Mammary epithelial cell (primary cell): ENCODE measurements around the gene PAQR6.
"Not testable (repeated sequence)": the region's sequence is repeated elsewhere in the genome, so short reads cannot be mapped to it uniquely, and the experiment has no call there.

ENCODE experiments used
- EZH2 ChIP-seq: IDR thresholded peaks from 2 replicates; pipeline ENCODE4 v1.6.1; 2012; ENCODE audit warnings: low read length, inconsistent platforms, borderline replicate concordance
- TF ChIP-seq, protein P1 (sequence below), 2 donors: IDR thresholded peaks in 1 of 2; conservative IDR thresholded peaks in 1 of 2; 2 replicates each; pipeline ENCODE4 v1.5.1; 2011 to 2012; ENCODE audit warnings: inconsistent platforms in 2 of 2, low read length in 2 of 2, mild to moderate bottlenecking in 2 of 2, control low read depth in 1 of 2, low read depth in 1 of 2; ENCODE audit not compliant: insufficient read depth in 1 of 2; ENCODE audit errors: extremely low read depth in 1 of 2

DNA sequence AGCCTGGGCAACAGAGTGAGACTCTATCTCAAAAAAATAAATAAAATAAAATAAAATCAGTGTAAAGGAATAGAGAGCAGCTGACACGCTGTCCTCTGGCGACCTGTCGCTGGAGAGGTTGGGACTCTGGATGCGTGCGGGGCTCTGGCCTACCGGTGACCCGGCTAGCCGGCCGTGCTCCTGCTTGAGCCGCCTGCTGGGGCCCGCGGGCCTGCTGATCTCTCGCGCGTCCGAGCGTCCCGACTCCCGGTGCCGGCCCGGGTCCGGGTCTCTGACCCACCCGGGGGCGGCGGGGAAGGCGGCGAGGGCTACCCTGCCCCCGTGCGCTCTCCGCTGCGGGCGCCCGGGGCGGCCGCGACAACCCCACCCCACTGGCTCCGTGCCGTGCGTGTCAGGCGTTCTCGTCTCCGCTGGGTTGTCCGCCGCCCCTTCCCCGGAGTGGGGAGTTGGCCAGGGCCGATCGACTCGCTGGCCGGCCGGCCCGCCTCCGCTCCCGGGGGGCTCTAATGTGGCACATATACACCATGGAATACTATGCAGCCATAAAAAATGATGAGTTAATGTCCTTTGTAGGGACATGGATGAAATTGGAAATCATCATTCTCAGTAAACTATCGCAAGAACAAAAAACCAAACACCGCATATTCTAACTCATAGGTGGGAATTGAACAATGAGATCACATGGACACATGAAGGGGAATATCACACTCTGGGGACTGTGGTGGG is 31.3 kb downstream of the PAQR6 start:
- TF ChIP-seq, protein P1, sequence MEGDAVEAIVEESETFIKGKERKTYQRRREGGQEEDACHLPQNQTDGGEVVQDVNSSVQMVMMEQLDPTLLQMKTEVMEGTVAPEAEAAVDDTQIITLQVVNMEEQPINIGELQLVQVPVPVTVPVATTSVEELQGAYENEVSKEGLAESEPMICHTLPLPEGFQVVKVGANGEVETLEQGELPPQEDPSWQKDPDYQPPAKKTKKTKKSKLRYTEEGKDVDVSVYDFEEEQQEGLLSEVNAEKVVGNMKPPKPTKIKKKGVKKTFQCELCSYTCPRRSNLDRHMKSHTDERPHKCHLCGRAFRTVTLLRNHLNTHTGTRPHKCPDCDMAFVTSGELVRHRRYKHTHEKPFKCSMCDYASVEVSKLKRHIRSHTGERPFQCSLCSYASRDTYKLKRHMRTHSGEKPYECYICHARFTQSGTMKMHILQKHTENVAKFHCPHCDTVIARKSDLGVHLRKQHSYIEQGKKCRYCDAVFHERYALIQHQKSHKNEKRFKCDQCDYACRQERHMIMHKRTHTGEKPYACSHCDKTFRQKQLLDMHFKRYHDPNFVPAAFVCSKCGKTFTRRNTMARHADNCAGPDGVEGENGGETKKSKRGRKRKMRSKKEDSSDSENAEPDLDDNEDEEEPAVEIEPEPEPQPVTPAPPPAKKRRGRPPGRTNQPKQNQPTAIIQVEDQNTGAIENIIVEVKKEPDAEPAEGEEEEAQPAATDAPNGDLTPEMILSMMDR (conservative IDR thresholded peaks at IDR 0.05 in 1 of 2, IDR thresholded peaks at IDR 0.05 in 1 of 2; ENCODE audit: extremely low read depth in 1 of 2, insufficient read depth in 1 of 2, low read depth in 1 of 2, low read length in 2 of 2): not testable (repeated sequence)
- not testable (repeated sequence) for TF ChIP-seq EZH2
